GM19468 (cell line): Measurements from ENCODE around the gene HAGHL.

Source experiments
- ATAC-seq: cut with Tn5 transposase; IDR thresholded peaks from one replicate; pipeline ENCODE4 v1.9.1; 2021; ENCODE audit warnings: mild to moderate bottlenecking, moderate library complexity, moderate number of reproducible peaks; ENCODE audit not compliant: unreplicated experiment; ENCODE audit errors: extremely low read depth

Gene HAGHL

GRCh38 chr16:719815-720446, 7.0 kb upstream of the HAGHL start:
- no peak for ATAC-seq

DNA sequence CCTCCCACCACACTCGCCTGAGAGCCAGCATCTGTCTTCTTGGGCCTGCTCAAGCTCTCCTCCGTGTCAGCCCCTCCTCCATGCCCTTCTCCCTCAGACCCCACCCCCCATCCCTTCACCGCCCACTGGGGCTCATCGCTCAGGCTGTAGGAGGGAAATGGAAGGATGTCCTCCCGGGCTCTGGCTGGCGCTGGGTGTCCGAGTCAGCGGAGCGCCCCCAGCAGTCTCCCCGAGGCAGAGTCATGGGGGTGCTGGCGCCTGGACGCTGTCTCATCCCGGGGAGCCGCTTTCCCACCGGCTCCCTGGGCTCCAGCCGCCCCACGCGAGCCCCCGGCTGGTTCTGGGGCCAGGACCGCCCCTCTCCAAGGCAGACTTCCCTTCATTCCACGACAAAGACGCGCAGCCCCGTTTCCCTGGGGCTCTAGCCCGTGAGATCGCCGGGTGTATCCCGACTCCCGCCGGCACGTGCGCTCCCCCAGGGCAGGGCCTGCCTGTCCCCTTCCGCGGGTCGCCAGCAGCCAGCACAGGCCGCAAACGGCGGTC, 6.4 kb upstream of the HAGHL start:
- no peak for ATAC-seq

DNA sequence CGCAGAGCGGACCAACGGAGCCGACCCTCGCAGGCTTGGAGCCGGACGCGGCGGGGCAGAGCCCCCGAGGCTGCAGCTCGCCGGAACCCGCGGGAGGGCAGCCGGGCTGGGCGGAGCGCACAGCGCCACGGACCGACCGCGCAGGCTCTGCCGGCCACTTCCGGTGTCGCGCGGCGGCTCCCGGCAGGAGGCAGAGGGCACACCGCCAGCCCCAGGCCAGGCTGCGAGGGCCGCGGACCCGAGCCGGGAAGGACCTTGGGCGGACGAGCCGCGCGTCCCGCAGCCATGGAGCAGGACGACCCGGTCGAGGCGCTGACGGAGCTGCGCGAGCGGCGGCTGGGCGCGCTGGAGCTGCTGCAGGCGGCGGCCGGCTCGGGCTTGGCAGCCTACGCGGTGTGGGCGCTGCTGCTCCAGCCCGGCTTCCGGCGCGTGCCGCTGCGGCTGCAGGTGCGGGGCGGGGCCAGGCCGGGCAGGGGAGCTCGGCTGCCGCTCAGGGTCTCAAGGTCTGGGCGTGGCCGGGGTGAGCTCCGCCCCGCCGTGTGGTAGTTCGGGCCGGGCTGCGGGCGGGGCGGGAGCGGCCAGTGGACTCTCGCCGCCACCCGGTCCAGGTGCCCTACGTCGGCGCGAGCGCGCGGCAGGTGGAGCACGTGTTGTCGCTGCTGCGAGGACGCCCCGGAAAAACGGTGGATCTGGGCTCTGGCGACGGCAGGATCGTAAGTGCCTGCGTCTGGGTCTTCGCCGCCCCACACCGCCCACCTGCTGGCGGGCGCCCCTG, 5.7 kb upstream of the HAGHL start, which contains the start of gene ANTKMT:
Gene ANTKMT, plus strand, starts transcription at position 157 of the 775 bp plus-strand sequence. Its CDS starts 129 bp downstream, at position 286.
- peak; percentile 57 for ATAC-seq

DNA sequence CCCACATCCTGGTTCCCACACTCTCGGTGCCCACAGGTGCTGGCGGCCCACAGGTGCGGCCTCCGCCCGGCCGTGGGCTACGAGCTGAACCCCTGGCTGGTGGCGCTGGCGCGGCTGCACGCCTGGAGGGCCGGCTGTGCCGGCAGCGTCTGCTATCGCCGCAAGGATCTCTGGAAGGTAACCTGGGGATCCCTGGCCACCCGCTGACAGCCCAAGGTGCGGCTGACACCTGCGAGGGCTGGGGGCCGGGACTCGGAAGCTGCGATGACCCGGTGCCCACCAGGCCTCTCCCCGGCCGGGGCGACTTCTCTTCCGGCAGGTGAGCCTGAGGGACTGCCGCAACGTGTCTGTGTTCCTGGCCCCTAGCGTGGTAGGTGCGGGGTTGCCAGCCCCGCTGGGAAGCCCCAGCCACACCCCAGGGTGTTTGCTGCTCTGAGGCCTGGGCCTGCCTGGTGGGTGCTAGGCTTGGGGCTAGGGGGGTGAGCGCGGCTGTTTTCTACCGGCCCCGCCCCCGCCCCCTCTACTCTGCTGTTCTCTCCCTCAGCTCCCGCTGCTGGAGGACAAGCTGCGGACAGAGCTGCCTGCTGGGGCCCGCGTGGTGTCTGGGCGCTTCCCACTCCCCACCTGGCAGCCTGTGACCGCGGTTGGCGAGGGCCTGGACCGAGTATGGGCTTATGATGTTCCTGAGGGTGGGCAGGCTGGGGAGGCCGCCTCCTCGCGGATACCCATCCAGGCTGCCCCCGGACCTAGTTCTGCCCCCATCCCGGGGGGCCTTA, 5.0 kb upstream of the HAGHL start:
- ATAC-seq: no peak

DNA sequence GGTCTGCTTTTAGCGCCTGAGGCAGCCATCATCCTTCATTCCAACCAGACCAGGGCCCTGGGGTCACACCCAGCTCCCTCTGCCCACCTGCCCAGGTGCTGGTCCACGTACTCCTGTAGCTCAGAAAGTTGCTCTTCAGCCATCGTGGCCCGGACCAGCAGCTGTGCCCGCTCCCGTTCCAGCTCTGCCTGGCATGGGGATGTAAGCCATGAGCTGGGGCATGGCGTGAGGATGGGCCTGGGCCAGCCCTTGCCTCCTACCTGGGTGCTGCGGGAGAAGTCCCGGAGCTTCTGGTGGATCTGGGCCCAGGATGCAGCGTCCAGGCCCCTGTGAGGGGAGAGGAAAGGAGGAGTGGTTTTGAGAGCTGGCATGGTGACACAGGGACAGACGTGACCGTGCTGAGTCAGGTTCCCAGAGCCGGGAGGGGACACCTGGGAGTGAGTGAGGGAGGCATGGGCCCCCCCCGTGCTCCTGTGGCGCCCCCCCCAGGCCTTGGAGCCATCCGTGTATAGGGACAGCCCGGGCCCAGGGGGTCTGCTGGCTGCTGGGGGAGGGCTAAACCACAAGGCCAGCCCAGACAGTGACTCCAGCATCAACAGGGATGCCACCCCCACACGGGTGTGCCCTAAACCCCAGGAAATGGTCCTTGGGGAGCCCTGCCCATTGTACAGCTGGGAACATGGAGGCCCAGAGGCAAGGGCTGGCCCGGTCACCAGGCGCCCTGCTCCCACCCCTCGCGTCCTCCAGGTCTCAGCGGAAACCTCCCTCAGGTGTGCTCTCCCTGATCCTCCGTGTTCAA, 3.9 kb upstream of the HAGHL start:
- no peak for ATAC-seq

DNA sequence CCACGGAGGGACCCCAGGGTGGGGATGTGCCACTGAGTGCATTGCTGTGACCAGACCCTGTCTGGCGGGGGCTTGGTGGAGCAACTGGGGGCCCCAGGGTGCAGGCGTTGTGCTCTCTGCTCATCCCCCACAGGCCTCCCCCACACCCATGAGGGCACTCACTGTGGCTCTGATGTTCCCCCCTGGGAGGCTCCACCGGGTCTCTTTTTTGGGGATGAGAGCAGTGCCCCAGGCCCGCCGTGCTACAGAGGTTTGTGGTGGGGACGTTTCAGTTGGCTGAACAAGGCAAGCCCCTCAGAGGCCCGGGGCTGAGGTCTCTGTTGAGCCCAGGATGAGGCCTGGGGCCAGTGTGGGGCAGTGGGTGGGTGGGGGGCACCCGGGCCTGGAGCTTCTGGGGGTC, 3.2 kb upstream of the HAGHL start:
- no peak for ATAC-seq

GRCh38 chr16:724188-725040, 2.5 kb upstream of the HAGHL start:
- no peak for ATAC-seq

DNA sequence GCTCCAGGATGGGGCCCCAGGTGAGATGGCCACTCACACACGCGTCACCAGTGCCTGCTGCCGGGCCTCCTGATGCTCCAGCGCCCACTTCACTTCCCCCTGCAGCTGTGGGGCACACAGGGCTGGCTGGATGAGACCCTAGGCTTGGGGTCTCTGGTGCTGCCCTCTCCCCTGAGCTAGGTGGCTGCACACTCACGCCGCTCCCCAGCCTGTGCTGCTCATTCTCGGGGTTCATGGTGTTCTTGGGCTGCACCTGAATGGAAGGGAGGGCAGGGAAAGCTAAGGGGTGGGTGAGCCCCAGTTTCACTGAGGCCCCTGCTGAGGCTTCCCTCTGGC, 1.9 kb upstream of the HAGHL start:
- no peak for ATAC-seq

- no peak for ATAC-seq
Measured at GRCh38 chr16:725463-726187, 1.3 kb upstream of the HAGHL start.

DNA sequence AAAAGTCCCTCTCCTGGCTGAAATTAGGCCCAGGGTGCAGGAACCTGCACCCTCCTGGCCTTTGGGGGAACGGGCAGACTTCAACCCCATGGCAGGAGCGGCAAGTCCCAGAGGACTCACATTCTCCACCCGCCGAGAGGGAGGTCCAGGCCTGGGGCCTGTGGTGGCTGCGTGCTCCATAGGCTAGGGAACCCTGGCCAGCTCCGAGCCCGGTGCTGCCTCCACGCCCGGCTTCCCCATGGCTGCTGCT, 793 bp upstream of the HAGHL start:
- ATAC-seq: no peak

- no peak for ATAC-seq
Measured at GRCh38 chr16:727291-727977, 528 bp downstream of the HAGHL start.

DNA sequence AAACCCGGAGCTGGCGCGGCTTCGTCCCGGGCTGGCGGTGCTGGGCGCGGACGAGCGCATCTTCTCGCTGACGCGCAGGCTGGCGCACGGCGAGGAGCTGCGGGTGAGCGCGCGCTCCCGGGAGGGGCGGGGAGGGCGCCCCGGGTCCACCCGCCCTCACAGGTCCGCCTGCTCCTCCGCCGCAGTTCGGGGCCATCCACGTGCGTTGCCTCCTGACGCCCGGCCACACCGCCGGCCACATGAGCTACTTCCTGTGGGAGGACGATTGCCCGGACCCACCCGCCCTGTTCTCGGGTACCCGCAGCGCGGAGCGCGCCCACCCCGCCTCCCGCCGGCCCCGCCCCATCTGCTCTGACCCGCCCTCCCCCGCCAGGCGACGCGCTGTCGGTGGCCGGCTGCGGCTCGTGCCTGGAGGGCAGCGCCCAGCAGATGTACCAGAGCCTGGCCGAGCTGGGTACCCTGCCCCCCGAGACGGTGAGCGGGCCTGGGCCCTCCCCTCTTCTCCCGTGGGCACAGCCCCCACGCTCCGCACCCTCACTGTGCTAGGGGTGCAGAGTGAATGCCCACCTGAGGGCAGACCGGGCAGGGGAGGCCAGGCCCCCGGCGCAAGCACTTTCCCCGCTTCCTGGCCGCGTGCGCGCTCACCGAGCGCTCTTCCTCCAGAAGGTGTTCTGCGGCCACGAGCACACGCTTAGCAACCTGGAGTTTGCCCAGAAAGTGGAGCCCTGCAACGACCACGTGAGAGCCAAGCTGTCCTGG, 1.4 kb downstream of the HAGHL start:
- ATAC-seq: no peak

DNA sequence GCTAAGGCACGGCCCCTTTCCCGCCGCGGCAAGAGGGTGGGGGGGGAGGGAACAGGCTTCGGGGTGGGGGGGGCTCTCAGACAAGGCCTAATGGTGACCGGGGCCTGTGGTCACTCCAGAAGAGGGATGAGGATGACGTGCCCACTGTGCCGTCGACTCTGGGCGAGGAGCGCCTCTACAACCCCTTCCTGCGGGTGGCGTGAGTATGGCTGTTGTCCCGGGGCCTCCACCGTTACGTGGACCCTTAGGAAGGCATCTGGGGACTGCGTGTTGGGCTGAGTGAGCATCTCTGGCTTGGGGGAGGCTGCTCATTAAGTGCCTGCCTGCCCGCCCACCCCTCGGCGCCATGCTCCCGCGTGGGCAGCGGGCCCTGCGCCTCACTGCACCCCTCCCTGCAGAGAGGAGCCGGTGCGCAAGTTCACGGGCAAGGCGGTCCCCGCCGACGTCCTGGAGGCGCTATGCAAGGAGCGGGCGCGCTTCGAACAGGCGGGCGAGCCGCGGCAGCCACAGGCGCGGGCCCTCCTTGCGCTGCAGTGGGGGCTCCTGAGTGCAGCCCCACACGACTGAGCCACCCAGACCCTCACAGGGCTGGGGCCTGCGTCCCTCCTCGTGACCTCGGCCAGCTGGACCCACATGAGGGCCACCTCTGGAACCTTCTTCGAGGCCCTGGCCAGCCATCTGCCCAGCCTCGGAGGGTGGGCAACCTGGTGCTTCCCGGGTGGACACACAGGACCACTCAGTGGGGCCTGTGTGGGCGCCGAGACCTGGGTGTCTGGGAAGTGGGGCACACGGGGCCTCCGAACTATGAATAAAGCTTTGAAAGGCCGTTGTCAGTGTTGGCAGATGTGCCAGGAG, 2.2 kb downstream of the HAGHL start:
- ATAC-seq: no peak

GRCh38 chr16:729768-730665, 3.1 kb downstream of the HAGHL start:
- no peak for ATAC-seq

GRCh38 chr16:730666-731509, 4.0 kb downstream of the HAGHL start:
- ATAC-seq: no peak
